ENCODE measurements around the gene MORN4. TPM values are rescaled to one million over a fixed set of nuclear protein-coding genes. Genes with fewer than 3 reads are reported as not detected.
A peak's percentile ranks its signal among the peaks of the same experiment; 100 is the strongest.

Gene MORN4
- total RNA-seq, 2 experiments from 2014 or later, result 3.9 to 5.3 TPM

DNA sequence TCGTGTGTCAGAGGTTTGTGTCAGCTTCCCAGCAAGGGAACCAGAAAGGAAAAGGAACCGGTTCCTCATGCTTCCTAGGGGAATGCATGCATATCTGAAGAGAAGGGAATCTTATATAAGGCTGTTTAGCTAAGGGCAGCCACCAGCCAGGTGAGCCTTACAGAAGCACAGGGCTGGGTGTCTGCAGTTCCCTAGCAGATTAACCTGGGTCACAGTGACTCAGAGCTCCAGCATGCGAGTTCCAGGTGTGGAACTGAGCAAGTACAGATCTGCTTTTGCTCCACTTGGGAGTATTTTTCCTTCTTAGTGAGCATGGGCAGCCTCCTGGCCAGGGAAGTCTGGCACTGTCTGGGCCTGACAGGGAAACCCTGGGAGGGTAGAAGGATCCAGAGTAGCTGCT is 61.7 kb downstream of the MORN4 start:
- peaks cover 2% of the 10 kb centered on the region for H3K4me1 Mint-ChIP-seq
- CTCF ChIA-PET, result interaction anchor here (0.6 to 1.7 kb wide), 32 partner anchors 9 to 695 kb away, joined by 3 to 9 read pairs (median 3); partner anchors contain the start of genes HOGA1 and PI4K2A

GRCh38 chr10:97570789-97571471 is 62.4 kb downstream of the MORN4 start:
- Mint-ChIP-seq H3K4me3 (no peak overlapping the region), H3K9me3 (ENCODE audit: low read depth) (no peaks in the 10 kb centered on the region), H3K4me1 (peaks cover 5% of the 10 kb centered on the region), H3K36me3 (ENCODE audit: low read depth) (no peaks in the 10 kb centered on the region), H3K27me3 (no peaks in the 10 kb centered on the region), H3K27ac (no peak overlapping the region)
- ChIA-PET CTCF (interaction anchor here (0.6 to 1.7 kb wide), 10 partner anchors 9 to 695 kb away, joined by 3 to 9 read pairs (median 3); no protein-coding TSS in a partner anchor), POLR2A (no interaction called here)
- ATAC-seq (no peak), DNase-seq (no peak)
- intact Hi-C loops (cut with DNase I, micrococcal nuclease), result no loop called here

More for the DNA sequence above, 61.7 kb downstream of the MORN4 start:
- intact Hi-C loops (cut with DNase I, micrococcal nuclease), result loop anchor here in 1 of 2 experiments (1.0 kb wide), 2 partner anchors 41 to 160 kb away; no protein-coding TSS in a partner anchor
- DNase-seq (no peak), ATAC-seq (no peak)
- Mint-ChIP-seq H3K9me3 (ENCODE audit: low read depth) (no peaks in the 10 kb centered on the region), H3K36me3 (ENCODE audit: low read depth) (no peaks in the 10 kb centered on the region), H3K27ac (no peak overlapping the region), H3K27me3 (no peaks in the 10 kb centered on the region), H3K4me3 (no peak overlapping the region)
- POLR2A ChIA-PET, result no interaction called here

DNA sequence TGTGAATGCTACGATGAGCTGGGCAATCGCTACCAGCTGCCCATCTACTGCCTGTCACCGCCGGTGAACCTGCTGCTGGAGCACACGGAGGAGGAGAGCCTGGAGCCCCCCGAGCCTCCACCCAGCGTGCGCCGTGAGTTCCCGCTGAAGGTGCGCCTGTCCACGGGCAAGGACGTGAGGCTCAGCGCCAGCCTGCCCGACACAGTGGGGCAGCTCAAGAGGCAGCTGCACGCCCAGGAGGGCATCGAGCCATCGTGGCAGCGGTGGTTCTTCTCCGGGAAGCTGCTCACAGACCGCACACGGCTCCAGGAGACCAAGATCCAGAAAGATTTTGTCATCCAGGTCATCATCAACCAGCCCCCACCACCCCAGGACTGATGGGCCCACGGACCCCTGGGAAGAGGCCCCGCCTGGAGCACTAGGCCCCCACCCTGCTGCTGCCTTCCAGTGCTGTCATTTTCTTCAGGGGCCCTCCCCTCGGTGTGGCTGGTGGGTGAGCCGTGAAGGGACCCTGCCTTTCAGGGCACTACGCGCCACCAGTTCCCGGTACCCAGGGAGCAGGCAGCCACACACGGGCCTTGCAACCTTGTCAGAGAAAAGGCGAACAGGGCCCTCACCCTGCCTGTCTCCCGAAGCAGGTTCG is 63.0 kb downstream of the MORN4 start:
- no peaks in the 10 kb centered on the region for H3K27me3 Mint-ChIP-seq
- CTCF ChIA-PET, result no interaction called here
- intact Hi-C loops (cut with DNase I, micrococcal nuclease), result no loop called here
- peaks cover 5% of the 10 kb centered on the region for H3K4me1 Mint-ChIP-seq
- ATAC-seq (no peak), DNase-seq (no peak)
- H3K36me3 Mint-ChIP-seq (ENCODE audit: low read depth), result no peaks in the 10 kb centered on the region
- no peak overlapping the region for H3K4me3 Mint-ChIP-seq
- POLR2A ChIA-PET, result no interaction called here
- no peaks in the 10 kb centered on the region for H3K9me3 Mint-ChIP-seq (ENCODE audit: low read depth)
- H3K27ac Mint-ChIP-seq, result no peak overlapping the region

- POLR2A ChIA-PET, result no interaction called here
- no peaks in the 10 kb centered on the region for H3K27me3 Mint-ChIP-seq
- H3K9me3 Mint-ChIP-seq (ENCODE audit: low read depth), result no peaks in the 10 kb centered on the region
- H3K36me3 Mint-ChIP-seq (ENCODE audit: low read depth), result no peaks in the 10 kb centered on the region
- CTCF ChIA-PET, result no interaction called here
- H3K27ac Mint-ChIP-seq, result no peak overlapping the region
- intact Hi-C loops (cut with DNase I, micrococcal nuclease), result no loop called here
- no peak for DNase-seq
- ATAC-seq, result no peak
- H3K4me3 Mint-ChIP-seq, result no peak overlapping the region
- H3K4me1 Mint-ChIP-seq, result peaks cover 5% of the 10 kb centered on the region
These were observed 65.4 kb downstream of the MORN4 start for GRCh38 chr10:97567891-97568290.

GRCh38 chr10:97566336-97566996 is 66.8 kb downstream of the MORN4 start:
- H3K27me3 Mint-ChIP-seq, result no peaks in the 10 kb centered on the region
- H3K36me3 Mint-ChIP-seq (ENCODE audit: low read depth), result no peaks in the 10 kb centered on the region
- peak; percentile 24 for DNase-seq
- H3K4me3 Mint-ChIP-seq, result no peak overlapping the region
- peak; percentile 86 for ATAC-seq
- intact Hi-C loops (cut with DNase I, micrococcal nuclease), result no loop called here
- peaks cover 5% of the 10 kb centered on the region for H3K4me1 Mint-ChIP-seq
- POLR2A ChIA-PET, result no interaction called here
- CTCF ChIA-PET, result interaction anchor here (0.6 kb wide), 1 partner anchor 431 kb away, joined by 3 read pairs; no protein-coding TSS in a partner anchor
- H3K27ac Mint-ChIP-seq, result no peak overlapping the region
- no peaks in the 10 kb centered on the region for H3K9me3 Mint-ChIP-seq (ENCODE audit: low read depth)

DNA sequence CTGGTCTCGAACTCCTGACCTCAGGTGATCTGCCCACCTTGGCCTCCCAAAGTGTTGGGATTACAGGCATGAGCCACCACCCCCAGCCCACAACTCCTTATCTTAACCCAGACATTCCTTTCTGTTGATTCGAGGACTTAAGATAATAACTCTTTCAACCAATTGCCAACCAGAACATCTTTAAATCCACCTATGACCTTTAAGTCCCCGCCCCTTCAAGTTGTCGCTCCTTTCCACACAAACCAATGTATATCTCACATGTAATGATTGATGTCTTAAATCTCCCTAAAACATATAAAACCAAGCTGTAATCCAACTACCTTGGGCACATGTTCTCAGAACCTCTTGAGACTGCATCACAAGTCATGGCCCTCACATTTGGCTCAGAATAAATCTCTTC is 68.5 kb downstream of the MORN4 start:
- intact Hi-C loops (cut with DNase I, micrococcal nuclease), result no loop called here
- DNase-seq (no peak), ATAC-seq (no peak)
- H3K4me3 Mint-ChIP-seq, result no peak overlapping the region
- H3K27ac Mint-ChIP-seq, result no peak overlapping the region
- H3K9me3 Mint-ChIP-seq (ENCODE audit: low read depth), result no peaks in the 10 kb centered on the region
- no peaks in the 10 kb centered on the region for H3K27me3 Mint-ChIP-seq
- no peaks in the 10 kb centered on the region for H3K36me3 Mint-ChIP-seq (ENCODE audit: low read depth)
- CTCF ChIA-PET, result interaction anchor here (1.2 kb wide), 1 partner anchor 101 kb away, joined by 4 read pairs; no protein-coding TSS in a partner anchor
- peaks cover 5% of the 10 kb centered on the region for H3K4me1 Mint-ChIP-seq
- POLR2A ChIA-PET, result no interaction called here

Other genes starting within 250 kb of the MORN4 start
- 10 to 100 TPM; 45.9 to 49.4 TPM for gene RRP12, start 232.2 kb downstream of the MORN4 start, total RNA-seq
- 1,000 to 10,000 TPM; 1,151 to 1,499 TPM for gene PGAM1, start 207.3 kb downstream of the MORN4 start, total RNA-seq
- 10 to 100 TPM; 52.3 to 54.2 TPM for gene EXOSC1, start 187.5 kb downstream of the MORN4 start, total RNA-seq
- gene ZDHHC16, start 187.3 kb downstream of the MORN4 start, total RNA-seq, result 10 to 100 TPM; 34.6 to 42.8 TPM
- gene MMS19, start 135.1 kb downstream of the MORN4 start, total RNA-seq, result 100 to 1,000 TPM in 1 of 2 experiments, 10 to 100 TPM in 1; 91.3 to 107 TPM
- 1 to 10 TPM; 1.4 to 1.5 TPM for gene UBTD1, start 134.6 kb downstream of the MORN4 start, total RNA-seq
- not detected for gene ANKRD2, start 60.7 kb downstream of the MORN4 start, total RNA-seq
- gene HOGA1, start 49.1 kb downstream of the MORN4 start, total RNA-seq, result not detected
- not detected for gene C10orf62, start 43.8 kb downstream of the MORN4 start, total RNA-seq
- gene PI4K2A, start 7.2 kb upstream of the MORN4 start, total RNA-seq, result 1 to 10 TPM; 8.5 to 8.9 TPM
- gene AVPI1, start 53.7 kb upstream of the MORN4 start, total RNA-seq, result 1 to 10 TPM; 2.1 to 2.2 TPM
- gene MARVELD1, start 80.2 kb upstream of the MORN4 start, total RNA-seq, result 1 to 10 TPM; 1.8 to 1.9 TPM
- gene ZFYVE27, start 103.6 kb upstream of the MORN4 start, total RNA-seq, result 10 to 100 TPM; 20.2 to 22.6 TPM
- not detected for gene SFRP5, start 138.5 kb upstream of the MORN4 start, total RNA-seq
- under 1 TPM; 0.47 to 0.57 TPM for gene GOLGA7B, start 216.3 kb upstream of the MORN4 start, total RNA-seq

All from activated CD4-positive, alpha-beta T cell treated with anti-CD3 and anti-CD28 coated beads for 36 hours (primary cell).